Islet of Langerhans (tissue), 1 donor: ENCODE measurements around the gene ZC2HC1C.
"Not testable (repeated sequence)": the region's sequence is repeated elsewhere in the genome, so short reads cannot be mapped to it uniquely, and the experiment has no call there.

Source experiments
- FAIRE-seq: peaks from one replicate; lab custom pipeline; 2011; peaks lifted over from hg19 to GRCh38; lab: Jason Lieb, UNC

ZC2HC1C gene

DNA sequence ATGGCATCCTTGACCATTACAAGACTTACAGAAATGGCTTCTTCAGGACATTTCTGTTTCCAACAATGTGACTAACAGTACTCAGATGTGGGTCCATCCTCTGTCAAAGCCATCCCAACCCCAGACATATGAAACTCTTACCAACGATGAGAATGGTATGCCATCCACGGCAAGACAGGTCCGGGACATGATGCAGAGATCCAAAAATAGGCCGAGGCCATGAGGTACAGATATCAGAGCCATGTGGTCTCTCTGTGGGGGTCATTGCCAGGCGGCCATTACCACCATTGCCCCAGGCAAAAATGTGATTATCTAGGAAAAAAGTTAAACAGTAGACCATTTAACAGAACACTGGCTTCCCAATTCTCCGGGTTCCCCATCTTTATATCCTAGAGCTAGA, 27.5 kb downstream of the ZC2HC1C start:
- FAIRE-seq = no peak

DNA sequence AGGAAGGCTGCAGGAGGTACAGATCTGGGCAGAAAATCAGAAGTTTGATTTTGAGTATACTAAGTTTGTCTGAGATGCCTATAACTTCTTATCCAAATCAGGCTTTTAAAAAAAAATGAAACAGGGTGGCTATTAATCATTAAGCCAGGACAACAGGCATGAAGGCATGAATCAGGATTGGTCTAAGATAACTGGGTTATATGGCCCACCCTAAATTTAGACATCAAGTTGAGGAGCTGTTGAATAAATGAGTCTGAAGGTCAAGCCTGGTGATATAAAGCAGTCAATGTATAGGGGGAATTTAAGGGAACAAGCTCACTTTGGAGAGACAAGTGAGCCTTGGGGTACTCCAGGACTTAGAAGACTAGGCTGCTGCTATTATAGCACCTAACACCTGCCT, 28.8 kb downstream of the ZC2HC1C start:
- FAIRE-seq = no peak

- no peak for FAIRE-seq
These were observed 29.2 kb downstream of the ZC2HC1C start for GRCh38 chr14:75098682-75099081.

- no peak for FAIRE-seq
These were observed 32.0 kb downstream of the ZC2HC1C start for GRCh38 chr14:75101491-75101890.

DNA sequence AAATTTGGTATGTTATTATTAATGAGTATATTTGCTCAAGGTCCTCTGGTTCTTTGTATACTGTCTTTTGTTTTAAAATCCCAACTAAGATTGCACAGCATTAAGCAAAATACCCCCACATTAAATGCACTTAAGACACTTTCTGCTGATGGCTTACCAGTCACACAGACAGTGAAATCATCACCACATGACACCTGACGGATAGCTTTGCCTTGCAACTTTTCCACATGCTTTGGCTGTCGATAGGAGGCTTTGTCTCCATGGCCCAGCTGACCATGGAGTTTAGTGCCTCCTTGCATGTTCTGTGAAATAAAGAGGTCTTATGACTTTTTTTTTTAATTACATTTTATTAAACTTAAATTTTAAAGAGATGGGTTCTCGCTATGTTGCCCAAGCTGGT, 37.7 kb downstream of the ZC2HC1C start:
- FAIRE-seq = no peak

DNA sequence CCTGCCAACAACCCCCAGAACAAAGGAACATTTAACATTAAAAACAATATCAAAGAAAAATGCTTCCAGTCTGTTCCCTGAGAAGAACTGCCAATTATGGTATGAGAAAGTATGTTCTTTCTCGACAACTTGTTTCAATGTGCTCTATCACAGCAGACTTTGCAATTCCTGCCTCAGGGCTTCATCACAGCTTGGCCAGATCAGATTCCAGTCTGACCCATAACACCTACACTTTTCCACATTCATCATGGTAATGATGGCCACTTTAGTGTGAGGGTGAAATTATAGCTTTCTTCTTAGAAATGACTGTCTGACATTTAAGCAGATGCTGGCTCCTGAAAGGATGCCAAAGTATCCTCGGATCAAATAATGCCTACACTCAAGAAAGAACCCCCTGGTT, 40.4 kb downstream of the ZC2HC1C start:
- FAIRE-seq = no peak

- no peak for FAIRE-seq
These were observed 44.6 kb downstream of the ZC2HC1C start for GRCh38 chr14:75113932-75114539.

- no peak for FAIRE-seq
These were observed 49.6 kb downstream of the ZC2HC1C start for GRCh38 chr14:75119056-75119455.

GRCh38 chr14:75120541-75121291, 51.3 kb downstream of the ZC2HC1C start:
- FAIRE-seq = no peak

DNA sequence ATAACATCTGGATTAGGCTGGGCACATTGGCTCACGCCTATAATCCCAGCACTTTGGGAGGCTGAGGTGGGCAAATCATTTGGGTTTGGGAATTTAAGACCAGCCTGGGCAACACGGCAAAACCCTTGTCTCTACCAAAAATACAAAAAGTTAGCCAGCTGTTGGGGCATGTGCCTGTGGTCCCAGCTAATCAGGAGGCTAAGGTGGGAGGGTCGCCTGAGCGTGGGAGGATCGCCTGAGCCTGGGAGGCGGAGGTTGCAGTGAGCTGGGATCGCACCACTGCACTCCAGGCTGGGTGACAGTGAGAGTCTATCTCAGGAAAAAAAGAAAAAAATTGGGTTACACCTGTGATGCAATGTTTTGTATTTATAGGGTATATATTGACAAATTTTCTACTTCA, 52.1 kb downstream of the ZC2HC1C start:
- no peak for FAIRE-seq

- no peak for FAIRE-seq
These were observed 54.5 kb downstream of the ZC2HC1C start for GRCh38 chr14:75123991-75124390.

GRCh38 chr14:75125617-75126016, 56.2 kb downstream of the ZC2HC1C start:
- no peak for FAIRE-seq

- FAIRE-seq = no peak
These were observed 56.7 kb downstream of the ZC2HC1C start for GRCh38 chr14:75126121-75126544.

GRCh38 chr14:75126679-75127473, 57.4 kb downstream of the ZC2HC1C start, which contains the start of gene NEK9:
TSS of gene NEK9 (minus strand) at chr14:75127048. CDS start at chr14:75126921, 127 bp downstream.
- FAIRE-seq = no peak

GRCh38 chr14:75127474-75127820, 58.0 kb downstream of the ZC2HC1C start:
- FAIRE-seq = not testable (repeated sequence)

DNA sequence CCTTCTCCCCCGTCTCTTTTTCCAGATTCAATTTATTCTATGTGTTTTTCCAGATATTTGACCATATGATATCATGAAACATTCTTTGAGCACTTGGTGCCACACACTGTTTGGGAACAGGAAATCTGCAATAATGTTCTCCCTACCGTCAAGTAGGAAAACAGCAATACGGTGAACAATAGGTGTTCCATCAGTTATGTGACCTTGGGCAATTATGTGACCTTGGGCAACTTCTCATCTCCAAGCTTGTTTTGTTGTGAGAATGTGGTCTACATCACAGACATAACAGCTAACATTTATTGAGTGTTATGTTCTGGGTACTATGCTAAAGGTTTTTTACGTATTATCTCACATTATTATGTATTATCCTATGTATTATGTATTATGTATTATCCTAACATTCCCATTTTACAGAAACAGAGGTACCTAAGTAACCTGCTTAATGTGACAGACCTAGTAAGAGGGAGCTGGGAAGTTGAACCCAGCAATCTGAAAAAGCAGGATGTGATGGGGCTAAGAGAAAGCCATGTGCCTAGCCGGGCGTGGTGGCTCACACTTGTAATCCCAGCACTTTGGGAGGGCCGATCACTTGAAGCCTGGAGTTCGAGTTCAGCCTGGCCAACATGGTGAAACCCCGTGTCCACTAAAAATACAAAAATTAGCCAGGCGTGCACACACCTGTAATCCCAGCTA, 58.6 kb downstream of the ZC2HC1C start:
- no peak for FAIRE-seq

- FAIRE-seq = no peak
These were observed 59.2 kb downstream of the ZC2HC1C start for GRCh38 chr14:75128596-75128990.
